ENCODE results near the gene DOC2B.

Gene DOC2B

DNA sequence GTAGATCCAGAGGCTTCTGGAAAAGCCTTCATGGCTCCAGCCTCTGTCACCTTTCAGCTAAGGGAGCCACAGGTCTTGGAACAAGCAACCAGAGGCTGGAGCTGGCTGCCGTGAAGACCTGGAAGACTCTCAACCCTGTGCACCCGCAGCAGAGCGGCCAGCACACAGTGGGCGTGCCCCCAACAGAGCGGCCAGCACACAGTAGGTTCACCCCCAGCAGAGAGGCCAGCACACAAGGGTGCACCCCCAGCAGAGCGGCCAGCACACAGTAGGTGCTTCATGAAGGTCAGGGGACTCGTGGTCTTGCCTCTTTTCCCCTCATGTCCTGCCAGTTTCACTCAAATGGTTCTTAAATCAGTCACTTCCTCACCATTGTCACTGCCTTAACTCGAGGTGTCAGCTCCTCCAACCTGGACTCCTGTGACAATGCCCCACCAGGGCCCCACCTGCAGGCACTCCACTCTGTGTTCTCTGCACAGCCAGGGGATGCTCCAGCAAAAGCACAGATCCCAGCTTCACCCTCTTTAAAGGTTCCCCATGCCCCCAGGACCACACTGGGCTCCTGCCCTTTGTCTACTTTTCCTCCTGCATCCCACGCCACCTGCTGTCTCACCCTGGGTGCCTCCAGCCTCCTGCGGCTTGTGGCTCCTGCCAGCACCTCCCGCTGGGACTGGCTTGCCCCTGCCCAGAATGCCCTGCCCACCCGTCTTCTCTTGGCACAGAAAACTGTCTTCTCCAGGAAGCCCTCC lies 42.4 kb upstream of the DOC2B start:
- Histone ChIP-seq H3K79me2 (ENCODE audit: control insufficient read depth, low read length) (no peaks in the 10 kb centered on the region), H3F3A (ENCODE audit: control insufficient read depth, insufficient read depth) (no peaks in the 10 kb centered on the region), H3K4me3 (ENCODE audit: low read length) (no peak overlapping the region), H3K9me2 (replicated peaks; ENCODE audit: control insufficient read depth, low read length) (no peaks in the 10 kb centered on the region), H4K20me1 (ENCODE audit: control insufficient read depth, insufficient read depth, low read depth, low read length) (no peaks in the 10 kb centered on the region), H3K9me3 (ENCODE audit: control insufficient read depth, insufficient read depth, low read length) (no peaks in the 10 kb centered on the region), H3K27me3 (ENCODE audit: control insufficient read depth, low read length) (no peaks in the 10 kb centered on the region), H3K36me3 (ENCODE audit: control insufficient read depth, low read length) (no peaks in the 10 kb centered on the region), H3K4me2 (ENCODE audit: low read length) (no peak overlapping the region), H3K4me1 (ENCODE audit: control insufficient read depth, low read length) (no peaks in the 10 kb centered on the region), H3K27ac (ENCODE audit: low read depth, low read length) (no peak overlapping the region)
- TF ChIP-seq, protein P1, sequence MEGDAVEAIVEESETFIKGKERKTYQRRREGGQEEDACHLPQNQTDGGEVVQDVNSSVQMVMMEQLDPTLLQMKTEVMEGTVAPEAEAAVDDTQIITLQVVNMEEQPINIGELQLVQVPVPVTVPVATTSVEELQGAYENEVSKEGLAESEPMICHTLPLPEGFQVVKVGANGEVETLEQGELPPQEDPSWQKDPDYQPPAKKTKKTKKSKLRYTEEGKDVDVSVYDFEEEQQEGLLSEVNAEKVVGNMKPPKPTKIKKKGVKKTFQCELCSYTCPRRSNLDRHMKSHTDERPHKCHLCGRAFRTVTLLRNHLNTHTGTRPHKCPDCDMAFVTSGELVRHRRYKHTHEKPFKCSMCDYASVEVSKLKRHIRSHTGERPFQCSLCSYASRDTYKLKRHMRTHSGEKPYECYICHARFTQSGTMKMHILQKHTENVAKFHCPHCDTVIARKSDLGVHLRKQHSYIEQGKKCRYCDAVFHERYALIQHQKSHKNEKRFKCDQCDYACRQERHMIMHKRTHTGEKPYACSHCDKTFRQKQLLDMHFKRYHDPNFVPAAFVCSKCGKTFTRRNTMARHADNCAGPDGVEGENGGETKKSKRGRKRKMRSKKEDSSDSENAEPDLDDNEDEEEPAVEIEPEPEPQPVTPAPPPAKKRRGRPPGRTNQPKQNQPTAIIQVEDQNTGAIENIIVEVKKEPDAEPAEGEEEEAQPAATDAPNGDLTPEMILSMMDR (IDR thresholded peaks at IDR 0.05; ENCODE audit: low read depth, low read length, poor library complexity, severe bottlenecking), result no peak
- TF ChIP-seq EZH2phosphoT487 (IDR thresholded peaks at IDR 0.05; ENCODE audit: borderline replicate concordance, low read length), result no peak

DNA sequence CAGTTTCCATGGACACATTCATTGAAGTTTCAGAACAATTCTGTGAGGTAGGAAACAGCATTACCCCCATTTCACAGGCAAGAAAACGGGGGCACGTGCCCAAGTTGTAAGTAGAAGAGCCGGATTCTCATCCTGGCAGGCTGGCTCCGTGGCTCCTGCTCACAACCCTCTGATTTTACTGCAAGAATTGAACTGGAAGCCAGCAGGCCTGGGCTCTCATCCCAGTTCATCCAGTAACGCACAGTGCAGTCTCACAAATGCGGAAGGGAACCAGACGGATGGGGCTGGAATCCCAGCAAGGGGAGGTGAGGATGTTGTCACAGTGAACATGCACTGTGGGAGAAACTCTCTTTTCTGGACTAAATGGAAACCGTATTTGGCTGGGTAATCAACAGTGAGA lies 40.7 kb upstream of the DOC2B start:
- no peak overlapping the region for H3K4me3 ChIP-seq (ENCODE audit: low read length)
- H3K9me2 ChIP-seq (replicated peaks; ENCODE audit: control insufficient read depth, low read length), result no peaks in the 10 kb centered on the region

DNA sequence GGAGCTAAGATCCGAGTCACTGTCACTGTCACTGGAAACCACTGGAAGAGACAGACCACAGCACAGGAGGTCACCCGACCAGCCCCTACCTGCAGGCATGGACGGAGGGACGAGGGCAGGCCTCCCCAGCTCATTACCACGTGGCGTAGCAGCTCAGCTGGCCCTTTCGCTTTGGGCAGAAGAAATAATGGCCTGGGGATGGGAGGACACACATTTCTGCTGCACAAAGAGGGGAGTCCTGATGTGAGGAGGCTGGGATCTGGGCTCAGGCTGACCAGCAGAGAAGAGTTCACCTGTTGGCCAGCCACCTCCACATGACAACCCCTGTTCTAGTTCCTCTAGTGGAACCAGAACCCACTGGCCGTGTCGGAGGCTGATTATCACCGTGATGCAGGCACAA lies 38.2 kb upstream of the DOC2B start:
- Histone ChIP-seq H3K36me3 (ENCODE audit: control insufficient read depth, low read length) (no peaks in the 10 kb centered on the region), H3K27me3 (ENCODE audit: control insufficient read depth, low read length) (no peaks in the 10 kb centered on the region), H3K9me2 (replicated peaks; ENCODE audit: control insufficient read depth, low read length) (no peaks in the 10 kb centered on the region), H4K20me1 (ENCODE audit: control insufficient read depth, insufficient read depth, low read depth, low read length) (no peaks in the 10 kb centered on the region), H3K79me2 (ENCODE audit: control insufficient read depth, low read length) (peaks cover 9% of the 10 kb centered on the region), H3F3A (ENCODE audit: control insufficient read depth, insufficient read depth) (no peaks in the 10 kb centered on the region), H3K4me1 (ENCODE audit: control insufficient read depth, low read length) (peaks cover 6% of the 10 kb centered on the region), H3K27ac (ENCODE audit: low read depth, low read length) (no peak overlapping the region), H3K4me3 (ENCODE audit: low read length) (no peak overlapping the region), H3K4me2 (ENCODE audit: low read length) (no peak overlapping the region), H3K9me3 (ENCODE audit: control insufficient read depth, insufficient read depth, low read length) (no peaks in the 10 kb centered on the region)
- no peak for TF ChIP-seq EZH2phosphoT487 (IDR thresholded peaks at IDR 0.05; ENCODE audit: borderline replicate concordance, low read length)
- TF ChIP-seq, protein P1 (IDR thresholded peaks at IDR 0.05; ENCODE audit: low read depth, low read length, poor library complexity, severe bottlenecking), result no peak

More for the DNA sequence above, 40.7 kb upstream of the DOC2B start:
- H3K79me2 ChIP-seq (ENCODE audit: control insufficient read depth, low read length), result no peaks in the 10 kb centered on the region
- H3K27me3 ChIP-seq (ENCODE audit: control insufficient read depth, low read length), result no peaks in the 10 kb centered on the region
- no peaks in the 10 kb centered on the region for H3K9me3 ChIP-seq (ENCODE audit: control insufficient read depth, insufficient read depth, low read length)
- H3K36me3 ChIP-seq (ENCODE audit: control insufficient read depth, low read length), result no peaks in the 10 kb centered on the region
- no peaks in the 10 kb centered on the region for H3F3A ChIP-seq (ENCODE audit: control insufficient read depth, insufficient read depth)
- no peak overlapping the region for H3K4me2 ChIP-seq (ENCODE audit: low read length)
- no peaks in the 10 kb centered on the region for H3K4me1 ChIP-seq (ENCODE audit: control insufficient read depth, low read length)
- no peaks in the 10 kb centered on the region for H4K20me1 ChIP-seq (ENCODE audit: control insufficient read depth, insufficient read depth, low read depth, low read length)
- H3K27ac ChIP-seq (ENCODE audit: low read depth, low read length), result no peak overlapping the region
- no peak for TF ChIP-seq EZH2phosphoT487 (IDR thresholded peaks at IDR 0.05; ENCODE audit: borderline replicate concordance, low read length)
- TF ChIP-seq, protein P1 (IDR thresholded peaks at IDR 0.05; ENCODE audit: low read depth, low read length, poor library complexity, severe bottlenecking), result no peak

Measured in DOHH2 (cell line).